Embryonic facial prominence (tissue), 1 donor: ENCODE measurements around the gene DOCK3.
"Not testable (repeated sequence)": the region's sequence is repeated elsewhere in the genome, so short reads cannot be mapped to it uniquely, and the experiment has no call there.

ENCODE experiments used
- DNase-seq: peaks from one replicate; pipeline ENCODE4 v3.0.0-alpha.2; 2016; ENCODE audit errors: extremely low spot score

The DOCK3 gene

DNA sequence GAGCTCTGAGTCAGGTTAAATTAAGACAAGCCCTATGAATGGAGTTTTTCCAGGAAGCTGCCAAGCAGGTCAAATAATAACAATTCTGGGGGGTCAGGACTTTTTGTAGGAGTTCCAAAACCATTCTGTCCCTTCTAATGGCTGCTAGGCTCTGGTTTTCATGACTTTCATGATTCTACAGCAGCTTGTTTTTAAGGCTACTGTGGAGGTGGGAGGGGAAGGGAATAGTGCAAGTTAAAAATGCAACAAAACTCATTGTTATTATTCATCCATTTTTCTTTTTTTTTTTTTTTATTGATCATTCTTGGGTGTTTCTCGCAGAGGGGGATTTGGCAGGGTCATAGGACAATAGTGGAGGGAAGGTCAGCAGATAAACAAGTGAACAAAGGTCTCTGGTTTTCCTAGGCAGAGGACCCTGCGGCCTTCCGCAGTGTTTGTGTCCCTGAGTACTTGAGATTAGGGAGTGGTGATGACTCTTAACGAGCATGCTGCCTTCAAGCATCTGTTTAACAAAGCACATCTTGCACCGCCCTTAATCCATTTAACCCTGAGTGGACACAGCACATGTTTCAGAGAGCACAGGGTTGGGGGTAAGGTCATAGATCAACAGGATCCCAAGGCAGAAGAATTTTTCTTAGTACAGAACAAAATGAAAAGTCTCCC, 633.3 kb downstream of the DOCK3 start:
- DNase-seq = not testable (repeated sequence)

DNA sequence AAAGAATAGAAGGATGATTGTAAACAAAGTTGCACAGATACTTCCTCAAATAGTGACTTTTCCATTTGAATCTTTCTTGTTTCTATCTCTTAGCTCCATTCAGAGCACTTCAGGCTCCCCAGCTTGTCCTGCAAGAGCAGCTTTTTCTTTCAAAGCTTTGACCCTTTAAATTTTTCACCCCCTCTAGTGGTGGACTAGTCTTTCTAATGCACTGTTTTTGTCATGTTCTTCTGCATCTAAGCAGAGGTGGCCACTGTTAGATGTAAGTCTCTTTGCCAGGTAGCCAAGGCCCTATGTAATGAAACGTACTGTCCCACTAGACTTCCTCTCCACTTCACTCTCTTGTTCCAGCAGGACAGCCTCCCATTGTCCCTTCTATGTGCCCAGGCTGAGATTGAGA, 636.3 kb downstream of the DOCK3 start:
- no peak for DNase-seq

DNA sequence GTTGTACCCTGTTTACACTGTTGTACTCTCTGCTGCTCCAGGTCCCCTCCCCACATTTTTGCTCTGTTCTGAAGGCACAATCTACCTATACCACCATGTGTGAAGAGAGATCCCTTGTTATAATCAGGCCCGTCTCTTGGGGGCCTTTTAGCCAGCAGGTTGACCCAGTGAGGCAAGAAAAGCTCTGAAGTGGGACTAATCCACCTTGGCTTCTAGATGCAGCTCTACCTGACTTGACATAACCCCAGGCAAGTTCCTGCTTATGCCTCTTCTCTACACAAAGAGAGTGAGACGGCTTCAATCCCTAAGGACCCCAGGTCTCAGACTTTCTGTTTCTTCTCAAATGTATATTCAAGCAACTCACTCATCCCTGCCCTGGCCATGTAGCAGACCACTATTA, 653.5 kb downstream of the DOCK3 start:
- no peak for DNase-seq

DNA sequence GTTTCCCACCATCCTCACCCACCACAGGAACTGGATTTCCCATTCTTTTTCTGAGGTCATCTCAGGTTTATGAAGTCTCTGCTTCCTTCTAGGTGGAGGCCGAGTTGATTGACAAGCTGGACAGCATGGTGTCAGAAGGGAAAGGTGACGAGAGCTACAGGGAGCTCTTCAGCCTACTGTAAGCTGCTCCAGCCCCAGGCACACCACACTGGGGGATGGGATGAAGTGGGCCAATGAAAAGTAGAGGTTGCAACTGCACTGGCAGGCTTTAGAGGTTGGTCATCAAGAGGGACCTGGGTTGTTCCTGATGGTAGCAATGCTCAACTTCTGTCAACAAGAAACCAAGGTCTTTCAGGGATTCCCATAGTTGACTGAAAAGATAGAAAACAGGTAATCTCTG, 655.3 kb downstream of the DOCK3 start:
- no peak for DNase-seq

DNA sequence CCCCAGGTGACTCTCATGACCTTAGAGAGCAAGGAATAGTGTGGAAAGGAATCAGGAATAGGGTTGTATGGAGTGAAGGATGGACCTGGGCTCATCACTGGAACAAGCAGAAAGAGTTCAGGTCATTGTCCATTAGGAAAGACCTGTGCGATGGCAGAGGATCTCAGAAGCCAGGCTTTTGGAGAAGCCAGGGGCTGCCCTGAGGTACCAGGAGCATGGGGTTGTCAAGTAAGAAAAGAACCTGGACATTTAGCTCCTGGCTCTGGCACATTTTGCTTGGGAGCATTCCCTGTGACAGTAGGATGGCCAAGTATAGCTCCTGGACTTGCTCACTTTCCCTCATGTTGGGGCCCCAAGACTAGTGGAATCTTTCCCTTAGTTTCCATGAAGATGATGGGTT, 657.4 kb downstream of the DOCK3 start:
- DNase-seq = no peak

DNA sequence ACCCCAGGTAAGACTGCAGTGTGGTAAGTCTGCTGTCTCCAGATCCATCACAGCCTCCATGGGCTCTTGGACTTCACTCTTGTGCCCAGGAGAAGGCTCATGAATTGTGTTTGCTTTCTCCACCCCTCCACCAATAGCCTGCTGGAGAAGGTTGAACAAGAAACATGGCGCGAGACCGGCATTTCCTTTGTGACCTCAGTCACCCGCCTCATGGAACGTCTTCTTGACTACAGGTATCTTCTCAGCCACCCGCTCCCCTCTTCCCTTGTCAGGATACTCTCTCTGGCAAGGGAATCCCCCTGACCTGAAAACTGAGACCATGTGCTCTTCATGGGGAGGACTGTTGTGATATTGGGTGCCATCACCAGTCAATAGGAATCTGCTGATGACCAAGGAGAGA, 658.3 kb downstream of the DOCK3 start:
- no peak for DNase-seq

DNA sequence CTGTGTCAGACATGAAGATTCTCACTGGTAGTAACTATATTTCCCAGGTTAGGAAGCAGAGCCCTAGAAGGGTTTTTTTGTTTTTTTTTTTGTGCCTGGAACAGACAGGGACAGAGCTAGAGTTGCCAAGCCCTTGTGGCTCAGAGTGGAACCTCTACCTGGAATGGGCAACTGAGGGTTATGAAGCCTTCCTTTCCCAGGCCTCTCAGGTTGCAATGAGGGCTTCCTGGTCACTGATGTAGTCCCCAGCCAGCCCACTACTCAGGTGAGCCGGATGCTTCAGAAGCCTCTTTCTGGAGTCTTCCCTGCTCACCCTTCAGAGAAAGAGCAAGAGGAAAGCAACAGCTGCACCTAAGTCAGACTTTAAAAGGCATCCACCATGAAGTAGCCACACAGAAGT, 661.5 kb downstream of the DOCK3 start:
- no peak for DNase-seq

DNA sequence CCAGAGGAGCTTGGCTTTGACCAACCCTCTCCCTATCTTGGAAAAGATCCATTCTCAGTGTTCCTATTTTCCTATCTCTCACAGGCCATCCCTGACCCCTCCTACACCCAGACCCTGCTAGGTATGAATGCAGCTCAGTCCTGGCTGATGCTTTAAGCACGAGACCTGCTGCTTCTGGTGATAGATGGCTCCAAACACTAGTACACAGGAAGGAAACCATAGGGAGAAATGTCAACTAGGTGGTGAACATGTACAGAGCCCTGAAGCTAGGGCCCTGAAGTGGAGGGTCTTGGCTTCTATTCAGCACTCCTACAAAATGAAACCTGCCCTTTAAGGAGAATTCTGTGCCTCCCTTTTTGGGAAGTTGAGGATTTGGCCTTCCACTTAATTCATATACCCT, 662.9 kb downstream of the DOCK3 start:
- DNase-seq = no peak

DNA sequence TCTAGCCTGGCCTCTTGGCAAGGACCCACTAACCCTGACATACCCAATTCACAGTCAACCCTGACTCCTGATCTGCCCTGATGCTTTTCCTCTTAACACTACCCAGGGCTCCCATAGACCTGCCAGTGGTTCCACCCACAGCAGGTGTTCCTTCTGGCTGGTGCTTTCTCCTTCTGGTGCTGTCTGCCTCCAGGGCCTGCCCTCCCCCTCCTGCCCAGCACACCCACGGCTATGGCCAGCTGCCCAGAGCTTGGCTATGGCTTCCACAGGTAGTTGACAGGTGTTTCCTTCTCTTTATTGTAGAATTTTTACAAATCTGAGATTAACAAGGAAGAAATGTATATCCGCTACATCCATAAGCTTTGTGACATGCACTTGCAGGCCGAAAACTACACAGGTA, 663.9 kb downstream of the DOCK3 start:
- DNase-seq = no peak

DNA sequence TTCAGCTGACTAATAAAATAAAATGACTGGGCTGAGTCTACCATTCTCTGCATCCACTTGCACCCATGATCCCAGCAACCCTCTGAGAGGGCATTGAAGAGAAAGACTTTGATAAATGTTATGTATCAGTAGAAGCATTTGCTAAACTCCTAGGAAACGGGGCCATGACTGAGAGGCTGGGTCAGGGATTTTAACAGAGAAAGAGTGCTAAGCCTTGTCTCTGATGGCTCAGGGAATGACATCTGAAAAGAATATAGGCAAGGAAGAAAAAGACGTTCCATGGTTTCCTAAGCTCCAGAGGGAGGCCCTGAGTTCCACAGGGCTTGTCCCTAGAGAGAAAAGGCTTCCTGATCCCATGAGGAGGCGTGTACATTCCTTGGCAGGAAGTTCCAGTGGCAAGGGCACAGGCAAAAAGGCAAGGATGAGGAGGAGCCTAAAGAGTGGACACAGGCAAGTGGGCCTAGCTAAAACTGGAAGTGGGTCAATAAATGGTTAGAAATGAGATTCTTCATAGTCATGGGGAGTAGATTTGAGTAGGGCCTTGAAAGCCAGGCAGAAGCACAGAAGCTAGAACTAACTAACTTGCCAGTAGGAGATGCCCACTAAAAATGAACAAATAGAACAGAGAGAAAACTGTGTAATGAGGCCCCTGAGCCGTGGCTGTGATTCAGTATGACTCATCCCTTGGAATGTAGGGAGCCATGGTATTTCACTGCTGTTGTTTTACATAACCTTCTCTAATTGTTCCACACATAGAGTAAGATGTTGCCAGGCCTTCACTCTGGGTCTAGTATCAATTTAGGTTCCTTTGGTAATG, 665.5 kb downstream of the DOCK3 start:
- no peak for DNase-seq

DNA sequence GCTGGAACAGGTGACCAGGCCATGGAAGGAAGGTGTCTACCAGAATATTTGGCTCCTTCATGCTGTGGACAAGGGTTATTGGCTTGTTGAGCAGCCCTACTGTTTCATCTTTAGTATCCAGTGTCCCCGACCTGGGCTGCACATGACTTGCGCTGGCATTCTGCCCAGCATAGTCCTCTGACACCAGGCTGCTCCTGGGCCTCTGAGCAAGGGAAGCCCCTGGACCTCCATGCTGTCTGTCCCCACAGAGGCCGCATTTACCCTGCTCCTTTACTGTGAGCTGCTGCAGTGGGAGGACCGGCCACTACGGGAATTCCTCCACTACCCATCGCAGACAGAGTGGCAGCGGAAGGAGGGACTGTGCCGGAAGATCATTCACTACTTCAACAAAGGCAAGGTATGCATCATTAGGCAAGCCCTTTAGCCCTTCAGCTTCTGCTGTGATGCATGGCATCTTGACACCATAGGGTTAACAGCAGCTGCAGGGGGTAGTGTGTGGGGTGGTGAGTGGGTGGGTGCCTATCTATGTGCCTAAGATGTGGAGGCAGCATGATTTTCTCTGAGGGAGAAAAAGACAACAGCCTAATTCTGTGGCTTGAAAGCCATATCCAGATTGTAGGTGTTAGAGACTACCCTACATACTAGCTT, 666.4 kb downstream of the DOCK3 start:
- DNase-seq = no peak

DNA sequence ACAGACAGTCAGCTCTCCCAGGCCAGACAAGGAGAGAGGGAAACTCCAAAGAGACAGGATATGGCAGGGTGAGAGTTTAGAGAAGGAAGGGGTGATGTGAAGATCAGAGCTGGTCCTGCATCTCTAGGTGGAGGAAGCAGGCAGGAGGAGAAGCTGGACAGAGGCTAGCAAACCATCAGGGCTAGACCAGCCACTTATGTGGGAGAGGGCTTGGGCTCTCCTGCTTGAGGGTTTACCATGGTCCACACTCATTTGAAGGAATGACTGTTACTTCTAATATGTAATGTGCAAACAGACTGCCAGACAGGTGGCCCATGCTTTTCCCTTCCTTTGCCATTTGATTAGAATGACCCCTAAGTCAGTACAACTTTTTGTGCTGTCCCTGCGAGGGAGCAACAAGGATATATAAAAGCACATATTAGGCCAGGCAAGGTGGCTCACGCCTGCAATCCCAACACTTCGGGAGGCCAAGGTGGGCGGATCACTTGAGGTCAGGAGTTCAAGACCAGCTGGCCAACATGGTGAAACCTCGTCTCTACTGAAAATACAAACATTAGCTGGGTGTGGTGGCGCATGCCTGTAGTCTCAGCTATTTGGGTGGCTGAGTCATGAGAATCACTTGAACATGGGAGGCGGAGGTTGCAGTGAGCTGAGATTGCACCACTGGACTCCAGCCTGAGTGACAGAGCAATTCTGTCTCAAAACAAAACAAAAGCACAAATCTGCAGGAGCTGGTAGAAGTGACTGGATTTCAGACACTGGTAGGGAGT, 669.4 kb downstream of the DOCK3 start:
- no peak for DNase-seq

DNA sequence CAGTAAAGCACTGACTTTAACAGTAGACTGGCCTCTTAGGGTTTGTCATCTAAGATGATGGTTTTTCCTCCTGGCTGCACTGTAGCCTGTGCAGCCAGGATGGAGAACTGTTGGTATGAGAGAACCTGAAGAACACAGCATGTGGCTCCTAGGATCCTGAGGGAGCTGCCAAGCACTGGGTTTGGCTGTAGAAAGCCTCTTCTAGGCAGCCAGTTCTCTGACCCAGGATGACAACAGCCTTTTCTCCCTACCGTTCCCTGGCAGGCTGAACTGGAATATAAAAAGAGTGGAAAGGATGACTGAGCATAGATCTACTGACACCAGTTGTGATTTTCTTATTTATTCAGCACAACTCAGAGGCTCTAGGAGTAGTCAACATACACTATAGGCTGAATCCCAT, 676.0 kb downstream of the DOCK3 start:
- DNase-seq = no peak

DNA sequence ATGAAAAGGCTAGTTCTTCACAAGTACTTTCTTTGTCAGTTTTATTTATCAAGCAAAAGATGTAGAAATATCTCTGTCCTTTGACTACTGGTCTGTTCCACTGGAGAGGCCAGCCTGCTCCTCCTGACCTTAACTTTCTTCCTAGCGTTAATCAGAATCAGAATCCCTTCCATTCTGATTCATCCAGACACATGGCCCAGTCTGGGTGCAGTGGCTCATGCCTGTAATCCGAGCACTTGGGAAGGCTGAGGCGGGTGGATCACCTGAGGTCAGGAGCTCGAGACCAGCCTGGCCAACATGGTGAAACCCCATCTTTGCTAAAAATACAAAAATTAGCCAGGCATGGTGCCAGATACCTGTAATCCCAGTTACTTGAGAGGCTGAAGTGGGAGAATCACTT, 678.4 kb downstream of the DOCK3 start:
- DNase-seq = no peak

DNA sequence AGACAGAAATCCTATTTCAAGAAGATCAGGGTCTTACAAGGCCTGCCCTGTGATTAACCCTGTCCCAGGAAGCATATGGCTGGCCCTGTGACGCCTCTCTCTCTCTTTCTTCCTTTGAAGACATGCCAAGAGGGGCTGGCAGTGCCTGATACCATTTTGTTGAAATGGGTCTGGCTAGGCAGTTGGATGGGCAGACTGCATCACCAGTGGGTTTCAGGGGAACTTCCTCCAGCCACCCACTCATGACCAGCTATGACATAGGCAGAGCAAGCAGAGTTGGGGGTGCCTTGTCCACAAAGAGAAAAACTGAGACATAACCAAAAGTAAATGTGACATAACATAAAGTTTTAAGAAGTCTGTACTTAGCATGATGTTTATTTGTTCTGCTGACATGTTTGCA, 679.0 kb downstream of the DOCK3 start:
- no peak for DNase-seq

DNA sequence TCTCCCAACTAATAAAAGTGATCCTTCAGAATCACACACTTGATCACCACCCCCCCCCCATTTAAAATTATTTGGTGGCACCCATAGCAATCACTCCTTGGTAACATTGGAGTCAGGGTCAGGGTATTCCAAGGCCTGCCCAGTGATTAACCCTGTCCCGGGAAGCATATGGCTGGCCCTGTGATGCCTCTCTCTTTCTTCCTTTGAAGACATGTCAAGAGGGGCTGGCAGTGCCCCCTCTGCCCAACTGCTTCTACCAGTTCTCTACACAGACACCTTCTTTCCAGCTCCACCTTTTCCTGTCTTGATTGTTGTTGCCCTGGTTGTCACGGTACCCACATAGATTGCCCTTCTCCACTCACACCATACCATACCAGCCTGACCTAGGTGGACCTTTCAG, 679.4 kb downstream of the DOCK3 start:
- DNase-seq = no peak

DNA sequence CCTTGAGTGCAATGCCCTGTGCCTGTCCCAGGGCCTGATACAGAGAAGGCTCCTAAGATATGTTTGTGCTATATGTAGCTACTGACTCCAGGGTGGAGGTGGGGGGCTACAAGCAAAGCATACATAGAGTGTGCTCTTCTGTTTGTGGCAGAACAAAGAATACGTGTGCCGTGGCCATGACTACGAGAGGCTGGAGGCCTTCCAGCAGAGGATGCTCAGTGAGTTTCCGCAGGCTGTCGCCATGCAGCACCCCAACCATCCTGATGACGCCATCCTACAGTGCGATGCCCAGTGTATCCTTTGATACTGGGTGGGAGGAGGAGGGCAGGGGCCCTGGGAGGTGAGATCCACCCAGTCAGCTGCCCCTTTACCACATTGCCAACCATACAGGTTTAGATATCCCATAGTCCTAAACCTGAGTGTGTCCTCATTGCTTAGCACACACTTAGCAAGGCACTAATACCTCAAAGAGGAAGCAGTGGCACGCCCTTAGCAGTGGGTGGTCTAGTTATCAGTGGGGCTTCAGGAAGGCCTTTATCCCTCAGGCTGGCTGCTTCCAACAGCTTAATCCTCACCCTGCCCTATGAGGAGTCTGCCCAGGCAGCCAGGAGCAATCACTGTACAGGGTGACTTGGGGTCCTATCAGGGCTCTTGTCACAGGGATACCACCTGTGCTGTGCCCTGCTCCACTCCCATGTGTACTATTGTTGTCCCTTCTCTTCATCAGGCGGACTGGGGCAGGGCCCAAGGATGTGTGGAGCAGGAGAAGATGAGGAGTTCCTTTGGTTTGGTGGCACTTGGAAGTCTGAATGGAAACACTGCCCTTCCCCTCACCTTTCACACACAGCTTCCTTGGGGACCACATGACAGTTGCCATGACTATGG, 680.2 kb downstream of the DOCK3 start:
- DNase-seq = no peak

DNA sequence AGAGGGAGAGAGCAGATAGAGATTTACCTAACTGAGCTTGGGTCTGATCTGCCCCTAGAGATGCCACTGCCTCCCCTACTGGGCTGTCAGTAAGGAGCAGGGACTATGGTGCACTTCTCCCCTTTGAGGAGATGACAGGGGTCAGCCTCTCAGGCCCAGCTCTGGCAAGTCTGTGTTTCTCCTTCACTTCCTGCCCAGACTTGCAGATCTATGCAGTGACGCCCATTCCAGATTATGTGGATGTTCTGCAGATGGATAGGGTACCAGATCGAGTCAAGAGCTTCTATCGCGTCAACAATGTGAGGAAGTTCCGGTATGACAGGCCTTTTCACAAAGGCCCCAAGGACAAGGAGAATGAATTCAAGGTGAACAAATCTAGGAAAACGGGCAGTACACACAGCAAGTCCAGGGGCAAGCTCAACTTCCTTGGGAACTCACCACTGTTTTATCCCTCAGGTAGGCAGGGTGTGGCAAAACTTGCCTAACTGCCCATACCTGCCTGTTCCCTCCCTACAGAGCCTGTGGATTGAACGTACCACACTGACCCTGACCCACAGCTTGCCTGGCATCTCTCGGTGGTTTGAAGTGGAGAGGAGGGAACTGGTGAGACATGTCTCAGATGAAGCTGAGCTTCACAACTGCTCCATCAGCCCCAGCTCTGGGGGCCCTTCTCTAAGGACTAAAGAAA, 681.3 kb downstream of the DOCK3 start:
- no peak for DNase-seq

DNA sequence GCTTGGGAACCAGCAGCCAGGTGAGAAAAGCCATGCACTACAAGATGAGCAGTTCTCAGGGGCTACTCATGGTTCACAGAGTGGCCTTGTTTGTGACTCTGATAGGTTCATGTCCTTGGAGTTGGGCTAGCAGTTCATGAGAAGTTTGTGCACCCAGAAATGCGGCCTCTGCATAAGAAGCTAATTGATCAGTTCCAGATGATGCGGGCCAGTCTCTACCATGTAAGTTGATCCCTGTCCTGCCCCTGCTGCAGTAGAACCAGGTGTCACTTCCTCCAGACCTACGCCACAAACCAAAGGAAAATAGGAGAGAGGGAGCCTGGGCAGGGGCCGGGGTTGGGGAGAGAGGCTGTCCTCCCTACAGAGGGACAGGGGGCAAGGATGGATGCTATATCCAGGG, 683.1 kb downstream of the DOCK3 start:
- DNase-seq = no peak

DNA sequence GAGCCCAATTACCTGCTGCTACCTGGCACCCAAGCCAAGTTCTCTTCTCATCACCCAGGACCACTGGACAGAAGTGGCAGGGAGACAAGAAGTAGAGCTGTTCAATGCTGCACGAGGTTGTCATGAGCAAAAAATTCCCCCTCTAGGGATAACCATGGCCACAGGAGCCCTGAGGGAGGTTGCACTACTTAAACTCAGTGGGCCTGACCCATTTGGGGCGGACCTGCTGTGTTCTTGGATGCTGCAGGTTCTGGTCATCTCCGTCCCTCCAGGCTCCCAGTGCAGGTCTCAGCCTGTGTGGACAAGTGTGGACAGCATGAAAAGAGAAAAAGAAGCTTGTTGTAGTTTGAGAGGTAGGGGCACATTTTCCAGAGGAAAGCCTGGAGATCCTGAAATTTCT, 684.3 kb downstream of the DOCK3 start:
- no peak for DNase-seq

DNA sequence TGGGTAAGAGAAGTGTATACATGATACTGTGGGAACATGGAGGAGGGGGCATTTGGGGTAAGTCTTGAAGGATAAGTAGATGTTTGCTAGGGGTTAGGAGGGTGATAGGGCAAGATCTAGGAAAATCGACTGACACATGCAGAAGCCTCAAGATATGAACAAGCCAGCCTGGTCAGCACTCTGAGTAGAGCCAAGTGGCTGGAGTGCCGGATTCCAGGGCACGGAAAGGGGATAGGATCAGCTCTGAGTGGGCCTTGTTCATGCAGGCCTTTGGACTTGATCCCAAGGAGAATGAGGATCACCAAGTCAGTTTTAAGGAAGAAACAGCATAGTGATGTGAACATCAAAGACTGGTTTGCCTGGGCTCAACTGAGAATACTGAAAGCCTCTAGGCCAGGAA, 686.1 kb downstream of the DOCK3 start:
- DNase-seq = no peak
